ENCODE results near the gene GABBR2.

The GABBR2 gene

GRCh38 chr9:98317134-98317857, 391.4 kb downstream of the GABBR2 start:
- no peak overlapping the region for H3K4me3 ChIP-seq (ENCODE audit: control insufficient read depth, low read depth, low read length)
- no peak for TF ChIP-seq CTCF (conservative IDR thresholded peaks at IDR 0.05; ENCODE audit: control insufficient read depth, insufficient read depth, low read depth, low read length)
- DNase-seq (ENCODE audit: low read depth), result peak; percentile 95

DNA sequence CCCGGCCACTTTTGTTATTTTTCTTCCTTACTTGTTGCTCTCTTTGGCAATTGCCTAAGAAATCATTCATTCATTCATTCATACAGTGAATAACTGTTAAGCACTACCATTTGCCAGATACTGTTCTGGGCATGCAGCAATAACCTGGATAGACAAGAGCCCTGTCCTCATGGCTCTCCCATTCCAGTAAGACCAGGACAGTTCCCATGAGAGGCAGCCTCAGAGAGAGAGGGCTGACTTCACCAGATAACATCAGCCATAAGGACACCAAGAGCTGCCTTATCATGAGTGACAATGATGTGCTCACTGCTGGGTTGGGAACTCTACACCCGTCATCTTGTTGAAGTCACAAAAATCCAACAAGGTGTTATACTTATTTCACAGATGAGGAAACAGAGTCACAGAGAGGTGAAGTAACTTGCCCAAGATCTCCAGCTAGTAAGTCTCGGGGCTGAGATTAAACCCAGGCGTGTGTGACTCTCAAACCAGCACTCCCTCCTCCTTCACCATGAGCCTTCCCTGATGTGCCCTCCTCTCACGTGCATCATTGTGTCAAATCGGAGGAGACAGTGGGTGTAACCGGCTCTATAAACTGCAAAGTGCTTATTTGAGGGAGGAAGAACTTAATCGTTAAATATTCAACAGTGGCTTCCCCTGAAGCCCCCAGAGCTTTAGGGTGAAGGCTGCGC, 392.1 kb downstream of the GABBR2 start:
- TF ChIP-seq CTCF (conservative IDR thresholded peaks at IDR 0.05; ENCODE audit: control insufficient read depth, insufficient read depth, low read depth, low read length), result no peak
- no peak for DNase-seq (ENCODE audit: low read depth)
- H3K4me3 ChIP-seq (ENCODE audit: control insufficient read depth, low read depth, low read length), result no peak overlapping the region

GRCh38 chr9:98315551-98316060, 393.1 kb downstream of the GABBR2 start:
- H3K4me3 ChIP-seq (ENCODE audit: control insufficient read depth, low read depth, low read length), result no peak overlapping the region
- peak; percentile 90 for DNase-seq (ENCODE audit: low read depth)
- TF ChIP-seq CTCF (conservative IDR thresholded peaks at IDR 0.05; ENCODE audit: control insufficient read depth, insufficient read depth, low read depth, low read length), result peak; percentile 97

DNA sequence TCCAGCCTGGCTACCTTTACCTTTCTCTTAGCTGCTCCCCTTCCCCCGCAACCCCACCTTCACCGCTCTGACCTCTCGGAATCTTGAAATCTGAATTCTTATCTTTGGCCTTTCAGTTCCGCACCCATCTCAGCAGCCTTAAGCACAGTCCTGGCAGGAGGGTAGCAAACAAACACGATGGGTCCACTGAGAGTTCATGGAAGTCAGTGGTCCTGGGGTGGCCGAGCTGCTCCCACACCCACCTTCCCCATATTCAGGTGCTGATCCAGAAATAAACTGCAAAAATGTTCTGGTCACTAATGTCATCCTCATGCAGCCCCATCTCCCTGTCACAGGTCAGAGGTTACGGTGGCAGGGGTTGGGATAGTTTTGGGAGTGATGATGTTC, 393.7 kb downstream of the GABBR2 start:
- no peak for TF ChIP-seq CTCF (conservative IDR thresholded peaks at IDR 0.05; ENCODE audit: control insufficient read depth, insufficient read depth, low read depth, low read length)
- DNase-seq (ENCODE audit: low read depth), result no peak
- no peak overlapping the region for H3K4me3 ChIP-seq (ENCODE audit: control insufficient read depth, low read depth, low read length)

DNA sequence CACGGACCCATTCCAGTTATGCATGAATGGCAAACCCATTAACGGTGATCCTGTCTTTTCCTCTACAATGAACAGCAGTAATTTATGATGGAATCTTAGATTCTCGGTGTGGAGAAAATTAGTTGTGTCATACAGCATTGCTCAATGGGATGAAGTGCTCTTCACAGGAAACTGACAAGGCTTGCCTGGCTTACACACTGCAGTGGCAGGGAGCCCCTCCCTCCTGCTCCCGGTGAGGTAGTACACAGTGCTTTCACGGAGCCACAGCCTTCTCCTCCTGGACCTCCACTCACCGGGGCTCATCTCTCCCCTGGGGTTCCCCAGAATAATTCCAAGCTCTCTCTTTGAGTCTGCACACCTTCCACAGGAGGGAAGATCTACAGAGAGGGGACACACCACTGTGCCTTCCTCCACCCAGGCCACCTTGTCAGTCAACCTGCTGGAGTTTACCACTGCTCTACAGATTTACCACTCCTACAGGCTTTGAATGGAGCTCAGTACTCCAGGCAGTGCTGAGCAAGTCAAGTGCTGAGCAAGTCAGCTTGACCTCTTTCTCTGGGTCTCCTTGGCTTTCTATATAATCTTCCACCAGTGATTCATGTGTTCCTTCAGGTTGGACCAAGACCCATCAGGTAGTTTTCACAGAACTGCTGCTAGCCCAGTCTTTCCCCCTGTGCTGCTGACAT, 394.2 kb downstream of the GABBR2 start:
- H3K4me3 ChIP-seq (ENCODE audit: control insufficient read depth, low read depth, low read length), result no peak overlapping the region
- peak; percentile 82 for DNase-seq (ENCODE audit: low read depth)
- no peak for TF ChIP-seq CTCF (conservative IDR thresholded peaks at IDR 0.05; ENCODE audit: control insufficient read depth, insufficient read depth, low read depth, low read length)

GRCh38 chr9:98312365-98312764, 396.4 kb downstream of the GABBR2 start:
- no peak overlapping the region for H3K4me3 ChIP-seq (ENCODE audit: control insufficient read depth, low read depth, low read length)
- TF ChIP-seq CTCF (conservative IDR thresholded peaks at IDR 0.05; ENCODE audit: control insufficient read depth, insufficient read depth, low read depth, low read length), result no peak
- no peak for DNase-seq (ENCODE audit: low read depth)

Data from fibroblast of mammary gland (primary cell).